Putamen (tissue), 1 donor: Measurements from ENCODE around the gene COL6A3.
A peak's percentile ranks its signal among the peaks of the same experiment; 100 is the strongest.
"Not testable (repeated sequence)": the region's sequence is repeated elsewhere in the genome, so short reads cannot be mapped to it uniquely, and the experiment has no call there.

Source experiments
- DNase-seq: peaks from one replicate; pipeline ENCODE4 v3.0.0-alpha.2; 2016; ENCODE audit warnings: low spot score

The COL6A3 gene

GRCh38 chr2:237315170-237315828 lies 98.7 kb downstream of the COL6A3 start:
- DNase-seq, result peak; percentile 37

- DNase-seq, result no peak
Measured at GRCh38 chr2:237314681-237315080, 99.3 kb downstream of the COL6A3 start.

- no peak for DNase-seq
Measured at GRCh38 chr2:237314198-237314597, 99.8 kb downstream of the COL6A3 start.

GRCh38 chr2:237312021-237312755 lies 101.8 kb downstream of the COL6A3 start:
- DNase-seq, result no peak

- DNase-seq, result no peak
Measured at GRCh38 chr2:237310515-237311114, 103.3 kb downstream of the COL6A3 start.

- no peak for DNase-seq
Measured at GRCh38 chr2:237309416-237309815, 104.5 kb downstream of the COL6A3 start.

GRCh38 chr2:237309011-237309410 lies 105.0 kb downstream of the COL6A3 start:
- DNase-seq, result peak; percentile 22

- no peak for DNase-seq
Measured at GRCh38 chr2:237307474-237307873, 106.5 kb downstream of the COL6A3 start.

GRCh38 chr2:237306787-237307170 lies 107.2 kb downstream of the COL6A3 start:
- no peak for DNase-seq

- no peak for DNase-seq
Measured at GRCh38 chr2:237306083-237306786, 107.7 kb downstream of the COL6A3 start.

GRCh38 chr2:237305579-237305978 lies 108.4 kb downstream of the COL6A3 start:
- DNase-seq, result no peak

- no peak for DNase-seq
Measured at GRCh38 chr2:237304763-237305514, 109.0 kb downstream of the COL6A3 start.

- DNase-seq, result not testable (repeated sequence)
Measured at GRCh38 chr2:237303244-237303643, 110.7 kb downstream of the COL6A3 start.

GRCh38 chr2:237301595-237301994 lies 112.4 kb downstream of the COL6A3 start:
- DNase-seq, result no peak

- DNase-seq, result no peak
Measured at GRCh38 chr2:237300739-237301138, 113.2 kb downstream of the COL6A3 start.

- DNase-seq, result no peak
Measured at GRCh38 chr2:237299906-237300305, 114.1 kb downstream of the COL6A3 start.

- no peak for DNase-seq
Measured at GRCh38 chr2:237298151-237299118, 115.5 kb downstream of the COL6A3 start.

- no peak for DNase-seq
Measured at GRCh38 chr2:237297421-237298150, 116.4 kb downstream of the COL6A3 start.

GRCh38 chr2:237296756-237297155 lies 117.2 kb downstream of the COL6A3 start:
- DNase-seq, result no peak

GRCh38 chr2:237295889-237296480 lies 118.0 kb downstream of the COL6A3 start:
- DNase-seq, result no peak
